Stimulated activated CD4-positive, alpha-beta T cell treated with anti-CD3 and anti-CD28 coated beads, TNF-alpha, amount 100 ng/mL, for 24 hours (primary cell): Measurements from ENCODE around the gene SETD1A.
A peak's percentile ranks its signal among the peaks of the same experiment; 100 is the strongest.

Experiments
- DNase-seq, 3 experiments: peaks; one replicate each; pipeline ENCODE4 v3.0.0-alpha.2; 2020; ENCODE audit warnings: low read depth in 3 of 3

SETD1A gene

DNA sequence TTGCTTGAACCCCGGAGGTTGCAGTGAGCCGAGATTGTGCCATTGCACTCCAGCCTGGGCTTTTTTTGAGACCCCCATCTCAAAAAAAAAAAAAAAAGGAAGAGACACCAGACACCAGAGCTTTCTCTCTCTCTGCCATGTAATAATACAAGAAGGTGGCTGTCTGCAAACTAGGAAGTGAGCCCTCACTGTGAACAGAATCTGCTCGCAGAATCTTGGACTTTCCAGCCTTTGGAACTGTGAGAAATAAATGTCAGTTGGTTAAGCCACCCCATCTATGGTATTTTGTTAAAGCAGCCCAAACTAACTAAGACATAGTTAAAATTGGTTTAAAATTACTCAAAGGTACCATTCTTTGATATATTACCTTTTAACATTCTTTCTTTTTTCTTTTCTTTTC is 63.0 kb downstream of the SETD1A start:
- DNase-seq, result no peak

DNA sequence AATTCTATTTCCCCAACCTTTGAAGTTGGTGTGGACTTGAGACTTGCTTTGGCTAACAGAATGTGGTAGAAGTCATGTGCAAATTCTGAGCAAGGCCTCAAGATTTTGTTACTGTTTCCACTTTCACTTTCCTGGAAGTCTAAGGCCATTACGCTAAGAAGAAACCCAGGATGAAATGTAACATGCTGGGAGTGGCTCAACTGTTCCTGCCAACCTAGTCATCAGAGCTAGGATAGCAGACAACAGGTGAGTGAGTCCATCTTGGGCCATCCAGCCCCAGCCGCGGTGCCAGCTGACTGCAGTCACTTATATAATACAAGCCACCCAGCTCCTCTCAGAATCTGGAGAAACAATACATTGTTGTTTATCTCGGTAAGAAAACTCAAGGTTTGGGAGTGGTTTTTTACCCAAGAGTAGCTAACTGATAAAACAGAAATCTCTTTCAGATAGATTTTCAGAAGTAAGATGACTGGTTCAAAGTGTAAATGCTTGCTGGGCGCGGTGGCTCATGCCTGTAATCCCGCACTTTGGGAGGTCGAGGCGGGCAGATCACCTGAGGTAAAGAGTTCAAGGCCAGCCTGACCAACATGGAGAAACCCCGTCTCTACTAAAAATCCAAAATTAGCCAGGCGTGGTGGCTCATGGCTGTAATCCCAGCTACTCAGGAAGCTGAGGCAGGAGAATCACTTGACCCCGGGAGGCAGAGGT is 65.1 kb downstream of the SETD1A start:
- DNase-seq, result no peak

GRCh38 chr16:31023252-31023602 is 65.7 kb downstream of the SETD1A start:
- no peak for DNase-seq

DNA sequence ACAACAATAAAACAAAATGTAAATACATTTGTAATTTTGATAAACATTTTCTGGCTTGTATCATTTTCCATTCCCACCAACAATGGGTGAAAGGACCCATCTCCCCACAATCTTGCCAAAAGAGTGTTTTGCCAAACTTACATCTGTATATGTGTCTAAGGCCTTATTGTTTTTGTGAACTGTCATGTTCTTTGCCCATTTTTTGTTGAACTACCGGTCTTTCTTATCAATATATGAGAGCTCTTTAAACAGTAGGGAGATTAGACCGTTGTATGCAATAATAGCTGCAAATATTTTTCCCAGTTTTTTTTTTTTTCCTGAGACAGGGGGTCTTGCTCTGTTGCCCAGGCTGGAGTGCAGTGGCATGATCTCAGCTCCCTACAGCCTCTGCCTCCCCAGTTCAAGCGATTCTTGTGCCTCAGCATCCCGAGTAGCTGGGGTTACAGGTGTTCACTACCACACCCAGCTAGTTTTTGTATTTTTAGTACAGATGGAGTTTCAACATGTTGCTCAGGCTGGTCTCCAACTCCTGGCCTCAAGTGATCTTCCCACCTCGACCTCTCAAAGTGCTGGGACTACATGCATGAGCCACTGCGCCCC is 66.2 kb downstream of the SETD1A start:
- DNase-seq, result no peak

DNA sequence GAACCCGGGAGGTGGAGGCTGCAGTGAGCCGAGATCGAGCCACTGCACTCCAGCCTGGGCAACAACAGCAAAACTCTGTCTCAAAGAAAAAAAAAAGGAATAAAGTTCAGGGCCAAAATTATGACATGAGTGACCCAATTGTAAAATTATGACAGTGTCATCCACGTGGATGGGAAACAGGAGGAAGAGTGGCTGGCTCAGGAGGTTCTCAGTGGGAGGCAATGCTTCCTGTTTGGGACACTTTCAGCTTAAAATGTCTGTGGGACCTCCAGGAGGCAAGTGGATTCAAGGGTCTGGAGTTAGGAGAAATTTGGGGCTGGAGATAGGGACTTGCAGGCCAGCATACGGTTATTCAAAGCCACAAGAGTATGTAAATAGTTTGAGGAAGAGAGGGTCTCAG is 67.8 kb downstream of the SETD1A start:
- no peak for DNase-seq

DNA sequence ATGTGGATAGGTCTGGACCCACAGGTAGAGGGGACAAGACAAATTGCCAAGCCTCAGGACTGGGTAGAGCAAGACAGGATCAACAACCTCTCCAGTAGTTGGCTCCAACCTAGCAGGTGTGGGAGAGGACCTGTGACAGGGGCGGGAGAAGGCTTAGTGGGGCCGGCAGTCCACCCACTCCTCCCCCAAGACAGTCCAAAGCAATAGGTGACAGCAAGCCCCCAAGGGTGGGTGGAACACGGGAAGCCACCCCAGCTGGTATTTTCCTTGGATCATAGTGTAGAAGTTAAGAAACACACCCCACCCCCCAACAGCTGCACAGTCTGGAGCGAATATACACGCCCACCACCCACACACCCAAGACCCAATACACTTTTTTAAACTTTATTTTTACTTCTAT is 71.7 kb downstream of the SETD1A start:
- DNase-seq, result no peak

- no peak for DNase-seq
Observed at GRCh38 chr16:31031276-31031675, 73.7 kb downstream of the SETD1A start.

DNA sequence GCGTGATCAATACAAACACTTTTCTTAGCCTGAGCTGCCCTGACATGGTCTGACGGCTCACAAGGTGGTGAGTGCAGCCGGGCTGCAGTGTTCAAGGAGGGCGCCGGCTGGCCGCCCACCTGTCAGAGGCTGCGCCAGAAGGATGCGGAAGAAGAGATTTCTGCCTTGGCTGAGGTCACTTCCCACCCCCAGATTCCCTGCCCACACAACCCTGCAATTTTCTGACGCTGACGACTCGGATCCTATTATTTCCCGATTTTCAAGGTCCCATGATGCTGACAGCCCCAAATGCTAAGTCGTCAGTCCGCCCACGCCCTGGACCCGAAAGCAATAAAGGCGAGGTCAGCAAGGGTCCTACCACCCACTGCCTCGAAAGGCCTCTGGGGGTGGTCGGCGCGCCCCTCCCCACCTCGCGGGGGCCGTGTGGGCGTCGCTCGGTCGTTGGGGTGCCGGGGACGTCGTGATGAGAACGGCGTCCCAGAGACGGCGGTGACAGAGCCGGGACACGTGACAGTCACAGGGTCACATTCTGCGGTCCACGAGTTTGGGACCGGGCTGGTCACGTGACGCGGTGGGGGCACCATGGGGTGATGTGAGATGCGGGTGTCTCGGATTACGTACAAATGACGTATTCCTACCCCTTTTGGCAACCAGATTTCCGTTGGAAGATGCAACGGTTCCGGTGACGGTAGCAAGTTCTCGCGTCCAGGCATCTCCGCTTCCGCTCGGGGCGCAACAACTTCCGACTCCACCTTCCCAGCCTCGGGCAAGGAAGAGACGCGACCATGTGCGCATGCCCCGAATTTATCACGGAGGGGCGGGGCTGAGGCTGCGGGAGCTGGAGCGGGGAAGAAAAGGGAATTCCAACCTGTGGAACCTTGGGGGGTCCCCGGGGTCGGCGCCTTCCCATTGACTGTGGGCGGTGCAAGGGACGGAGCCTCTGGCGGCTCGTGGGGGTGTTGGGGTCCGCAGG is 75.5 kb downstream of the SETD1A start, which contains the start of gene STX4:
Gene STX4, plus strand, starts transcription at position 823 of the 973 bp plus-strand sequence. CDS start 248 bp downstream, outside the sequence.
- peak; percentile 93 to 98 (median 96) for DNase-seq

- DNase-seq, result peak; percentile 77 to 84 (median 82)
Observed at GRCh38 chr16:31033709-31034492, 76.3 kb downstream of the SETD1A start.
